Neural cell (in vitro differentiated cells): ENCODE data around the gene DENND1A. TPM values are rescaled to one million over a fixed set of nuclear protein-coding genes. Genes with fewer than 3 reads are reported as not detected.

ENCODE experiments used
- H2AFZ ChIP-seq: fragments of 200-600, 300-800 bp; sonication (generic), shearing (Covaris generic); 2 replicates; pipeline ENCODE4 v1.6.0; 2014; ENCODE audit warnings: low read depth, mild to moderate bottlenecking, antibody characterized with exemption, low read length, moderate library complexity
- H3F3A ChIP-seq: fragments of 200-600 bp; shearing (Covaris generic); 2 replicates; pipeline ENCODE4 v1.6.1; 2016; ENCODE audit warnings: mild to moderate bottlenecking, moderate library complexity, mixed read lengths, antibody characterized with exemption, low read length; ENCODE audit not compliant: insufficient read depth, poor library complexity, severe bottlenecking
- H3K27ac ChIP-seq: fragments of 200-600, 300-800 bp; sonication (generic), shearing (Covaris generic); 2 replicates; pipeline ENCODE4 v1.5.1; 2014; ENCODE audit warnings: mild to moderate bottlenecking, low read length, moderate library complexity
- H3K27me3 ChIP-seq: fragments of 300-800, 200-600 bp; sonication (generic), shearing (Covaris generic); 2 replicates; pipeline ENCODE4 v1.6.0; 2014; ENCODE audit warnings: mild to moderate bottlenecking, low read depth, low read length, moderate library complexity; ENCODE audit not compliant: insufficient read depth
- H3K36me3 ChIP-seq: fragments of 300-800, 200-600 bp; sonication (generic), shearing (Covaris generic); 2 replicates; pipeline ENCODE4 v1.5.1; 2014; ENCODE audit warnings: mild to moderate bottlenecking, antibody characterized with exemption, low read length, moderate library complexity; ENCODE audit not compliant: insufficient read depth
- H3K4me2 ChIP-seq: fragments of 300-800, 200-600 bp; sonication (generic), shearing (Covaris generic); 2 replicates; pipeline ENCODE4 v1.6.0; 2014; ENCODE audit warnings: mild to moderate bottlenecking, low read length
- H3K4me3 ChIP-seq: fragments of 300-800, 200-600 bp; sonication (generic), shearing (Covaris generic); 2 replicates; pipeline ENCODE4 v1.5.1; 2014; ENCODE audit warnings: mild to moderate bottlenecking, low read length, moderate library complexity
- H3K79me2 ChIP-seq: fragments of 200-600 bp; shearing (Covaris generic); replicated peaks from 2 replicates; pipeline ENCODE4 v1.6.0; 2014; ENCODE audit warnings: mild to moderate bottlenecking, low read length, moderate library complexity; ENCODE audit not compliant: insufficient read depth
- H3K9ac ChIP-seq: fragments of 300-800, 200-600 bp; sonication (generic), shearing (Covaris generic); 2 replicates; pipeline ENCODE4 v1.6.1; 2016; ENCODE audit warnings: mild to moderate bottlenecking, low read length, mixed read lengths
- H3K9me2 ChIP-seq: fragments of 200-600 bp; shearing (Covaris generic); 2 replicates; pipeline ENCODE4 v1.6.1; 2016; ENCODE audit warnings: mild to moderate bottlenecking, low read length, mixed read lengths; ENCODE audit not compliant: insufficient read depth
- H3K9me3 ChIP-seq: fragments of 200-600, 300-800 bp; sonication (generic), shearing (Covaris generic); 2 replicates; pipeline ENCODE4 v1.6.1; 2016; ENCODE audit warnings: mild to moderate bottlenecking, mixed run types, low read length, moderate library complexity, mixed read lengths
- H4K20me1 ChIP-seq: fragments of 200-600 bp; shearing (Covaris generic); 2 replicates; pipeline ENCODE4 v1.6.1; 2016; ENCODE audit warnings: mild to moderate bottlenecking, mixed run types; ENCODE audit not compliant: insufficient read depth
- CTCF ChIP-seq: fragments of 450-650 bp; IDR thresholded peaks from 2 replicates; pipeline ENCODE4 v1.5.1; 2014; ENCODE audit warnings: antibody characterized with exemption, mild to moderate bottlenecking, moderate library complexity; ENCODE audit not compliant: poor library complexity, severe bottlenecking
- EP300 ChIP-seq: fragments of 450-650 bp; conservative IDR thresholded peaks from 2 replicates; pipeline ENCODE4 v1.6.1; 2014; ENCODE audit warnings: antibody characterized with exemption, mild to moderate bottlenecking, moderate library complexity; ENCODE audit not compliant: poor library complexity, severe bottlenecking
- EZH2 ChIP-seq: fragments of 200-600, 300-800 bp; shearing (Covaris generic), sonication (generic); IDR thresholded peaks from 2 replicates; pipeline ENCODE4 v1.6.1; 2014; ENCODE audit warnings: antibody characterized with exemption, low read length, borderline replicate concordance, mild to moderate bottlenecking; ENCODE audit not compliant: insufficient read depth, poor library complexity, severe bottlenecking
- MXI1 ChIP-seq: fragments of 450-650 bp; conservative IDR thresholded peaks from 2 replicates; pipeline ENCODE4 v1.6.1; 2014; ENCODE audit warnings: antibody characterized with exemption, mild to moderate bottlenecking; ENCODE audit not compliant: poor library complexity, severe bottlenecking
- POLR2AphosphoS5 ChIP-seq: IDR thresholded peaks from 2 replicates; pipeline ENCODE4 v1.6.1; 2012
- RAD21 ChIP-seq: fragments of 450-650 bp; conservative IDR thresholded peaks from 2 replicates; pipeline ENCODE4 v1.6.1; 2014; ENCODE audit warnings: antibody characterized with exemption, mild to moderate bottlenecking, moderate library complexity
- REST ChIP-seq: IDR thresholded peaks from 2 replicates; pipeline ENCODE4 v1.6.1; 2012; ENCODE audit warnings: borderline replicate concordance
- SMC3 ChIP-seq: fragments of 450-650 bp; conservative IDR thresholded peaks from 2 replicates; pipeline ENCODE4 v1.6.1; 2014; ENCODE audit warnings: antibody characterized with exemption, mild to moderate bottlenecking, moderate library complexity; ENCODE audit not compliant: poor library complexity
- TAF1 ChIP-seq: IDR thresholded peaks from 2 replicates; pipeline ENCODE4 v1.6.1; 2012; ENCODE audit warnings: low read depth
- polyA plus RNA-seq: library from polyadenylated mRNA; depleted of rRNA; stranded (reverse); fragments of >200 nt; gene quantifications from 2 replicates; pipeline ENCODE4 v1.2.3, GENCODE V29; 2014

Gene DENND1A
- polyA plus RNA-seq, 1 donor from 2014 or later = 2.3 TPM

- Histone ChIP-seq H3K79me2 (peaks cover 49% of the 10 kb centered on the region), H3F3A (no peaks in the 10 kb centered on the region), H3K4me3 (no peak overlapping the region), H3K27me3 (no peaks in the 10 kb centered on the region), H2AFZ (no peak overlapping the region), H3K9ac (no peak overlapping the region), H3K36me3 (no peaks in the 10 kb centered on the region), H3K9me2 (no peaks in the 10 kb centered on the region), H3K9me3 (peaks cover 5% of the 10 kb centered on the region), H3K4me2 (no peak overlapping the region), H3K27ac (no peak overlapping the region), H4K20me1 (no peaks in the 10 kb centered on the region)
- TF ChIP-seq EZH2 = no peak
- TF ChIP-seq POLR2AphosphoS5 = no peak
- no peak for TF ChIP-seq EP300
- no peak for TF ChIP-seq SMC3
- TF ChIP-seq REST = no peak
- TF ChIP-seq CTCF = no peak
- TF ChIP-seq MXI1 = no peak
These were observed 6.0 kb downstream of the DENND1A start for GRCh38 chr9:123923884-123924283.

GRCh38 chr9:123923377-123923776, 6.5 kb downstream of the DENND1A start:
- Histone ChIP-seq H3K9me2 (no peaks in the 10 kb centered on the region), H3K79me2 (peaks cover 49% of the 10 kb centered on the region), H3F3A (no peaks in the 10 kb centered on the region), H3K4me3 (no peak overlapping the region), H3K4me2 (no peak overlapping the region), H3K9me3 (peaks cover 5% of the 10 kb centered on the region), H2AFZ (no peak overlapping the region), H3K36me3 (no peaks in the 10 kb centered on the region), H3K27ac (no peak overlapping the region), H4K20me1 (no peaks in the 10 kb centered on the region), H3K9ac (no peak overlapping the region), H3K27me3 (no peaks in the 10 kb centered on the region)
- TF ChIP-seq POLR2AphosphoS5 (no peak), SMC3 (no peak), TAF1 (no peak), RAD21 (no peak), EP300 (no peak), REST (no peak), CTCF (no peak), MXI1 (no peak), EZH2 (no peak)
